Adrenal gland (tissue), 12 donors: ENCODE measurements around the gene PTPN7. TPM values are rescaled to one million over a fixed set of nuclear protein-coding genes. Genes with fewer than 3 reads are reported as not detected.
A peak's percentile ranks its signal among the peaks of the same experiment; 100 is the strongest.

Source experiments
- DNase-seq, 7 donors: peaks; one replicate each; pipeline ENCODE4 v3.0.0-alpha.2; 2019 to 2020
- H3K27ac ChIP-seq, 5 donors: fragments of 200-600 bp; sonication (generic) in 4 of 5; 1 replicate in 3 of 5; 2 replicates in 2 of 5; pipeline versions ENCODE4 v1.5.1 to v1.8.0; 2016 to 2020; ENCODE audit warnings: mild to moderate bottlenecking in 1 of 5
- H3K27me3 ChIP-seq: fragments of 200-600 bp; 2 replicates; pipeline ENCODE4 v1.8.0; 2021
- H3K36me3 ChIP-seq, 2 donors: fragments of 200-600 bp; replicated peaks in 1 of 2; 1 replicate in 1 of 2; 2 replicates in 1 of 2; pipeline versions ENCODE4 v1.5.1 to v1.8.0; 2018 to 2022
- H3K4me1 ChIP-seq, 2 donors: fragments of 200-600 bp; replicated peaks in 1 of 2; 1 replicate in 1 of 2; 2 replicates in 1 of 2; pipeline versions ENCODE4 v1.5.1 to v1.8.0; 2018 to 2021
- H3K4me3 ChIP-seq, 4 donors: fragments of 200-600 bp; sonication (generic) in 3 of 4; one replicate each; pipeline ENCODE4 v1.5.1; 2016 to 2018
- H3K9me3 ChIP-seq, 3 donors: fragments of 200-600 bp; sonication (generic) in 1 of 3; replicated peaks in 1 of 3; 1 replicate in 2 of 3; 2 replicates in 1 of 3; pipeline versions ENCODE4 v1.5.1 to v1.8.0; 2016 to 2021
- POLR2A ChIP-seq, 2 donors: fragments of 450-650 bp; IDR thresholded peaks; one replicate each; pipeline ENCODE4 v1.6.1; 2017; ENCODE audit warnings: antibody characterized with exemption in 2 of 2, mild to moderate bottlenecking in 2 of 2, moderate library complexity in 1 of 2
- WGBS, 4 donors: extraction: QIAGEN DNeasy Blood & Tissue Kit in 2 of 4; methylation state at CpG; one replicate each; pipeline versions ENCODE4 v1.1.5 to v1.1.7; 2013 to 2017; 5-methylcytosine and 5-hydroxymethylcytosine counted together
- intact Hi-C, 2 donors: fragments of 100-400 bp; cut with DNase I; formaldehyde crosslinking; loops; one replicate each; pipeline versions ENCODE4 v1.14.1 to v1.15.0; 2022 to 2023
- polyA plus RNA-seq, 3 donors: library from polyadenylated mRNA; stranded (reverse); fragments of 200-250 nt in 2 of 3; fragments of 350-450 nt in 1 of 3; fragmentation: Illumina TruSeq in 1 of 3; extraction: RNeasy Lipid Tissue Mini Kit (QIAGEN cat#74804) in 1 of 3; gene quantifications; one replicate each; pipeline ENCODE4 v1.2.3, GENCODE V29; 2013 to 2014
- total RNA-seq, 9 donors: library from RNA; depleted of rRNA in 4 of 9; stranded (reverse); fragments of >200 nt in 4 of 9; fragments of 120-200 nt in 1 of 9; fragmentation: NEBNext Ultra II Directional in 1 of 9; extraction: Animal tissue kit (Norgen Biotek cat#: 25700) in 1 of 9; gene quantifications; one replicate each; pipeline versions ENCODE4 v1.1.0 to v1.2.4, GENCODE V29; 2013 to 2023
- TF ChIP-seq, protein P1 (sequence below), 6 experiments: fragments of 450-650 bp in 4 of 6; fragments of 200-600 bp in 2 of 6; sonication (generic) in 1 of 6; IDR thresholded peaks; 1 replicate in 5 of 6; 2 replicates in 1 of 6; pipeline versions ENCODE4 v1.5.1 to v1.8.0; 2016 to 2021; ENCODE audit warnings: antibody characterized with exemption in 6 of 6, mild to moderate bottlenecking in 2 of 6, moderate library complexity in 1 of 6
- donor health status: healthy with polysubstance abuse.
- donor health status: Bipolar disorder and iron deficiency.
- donor health status: DM: yes; HTN: yes; CAD: no.
- donor health status: DM: no; HTN: no; CAD: no.
- donor health status: DM: no; HTN: no; CAD: no.
- donor health status: DM: yes; HTN: yes; CAD: no.

Gene PTPN7
- total and polyA plus RNA-seq, 12 donors, result 2.5 to 45.4 (median 17.1) TPM

DNA sequence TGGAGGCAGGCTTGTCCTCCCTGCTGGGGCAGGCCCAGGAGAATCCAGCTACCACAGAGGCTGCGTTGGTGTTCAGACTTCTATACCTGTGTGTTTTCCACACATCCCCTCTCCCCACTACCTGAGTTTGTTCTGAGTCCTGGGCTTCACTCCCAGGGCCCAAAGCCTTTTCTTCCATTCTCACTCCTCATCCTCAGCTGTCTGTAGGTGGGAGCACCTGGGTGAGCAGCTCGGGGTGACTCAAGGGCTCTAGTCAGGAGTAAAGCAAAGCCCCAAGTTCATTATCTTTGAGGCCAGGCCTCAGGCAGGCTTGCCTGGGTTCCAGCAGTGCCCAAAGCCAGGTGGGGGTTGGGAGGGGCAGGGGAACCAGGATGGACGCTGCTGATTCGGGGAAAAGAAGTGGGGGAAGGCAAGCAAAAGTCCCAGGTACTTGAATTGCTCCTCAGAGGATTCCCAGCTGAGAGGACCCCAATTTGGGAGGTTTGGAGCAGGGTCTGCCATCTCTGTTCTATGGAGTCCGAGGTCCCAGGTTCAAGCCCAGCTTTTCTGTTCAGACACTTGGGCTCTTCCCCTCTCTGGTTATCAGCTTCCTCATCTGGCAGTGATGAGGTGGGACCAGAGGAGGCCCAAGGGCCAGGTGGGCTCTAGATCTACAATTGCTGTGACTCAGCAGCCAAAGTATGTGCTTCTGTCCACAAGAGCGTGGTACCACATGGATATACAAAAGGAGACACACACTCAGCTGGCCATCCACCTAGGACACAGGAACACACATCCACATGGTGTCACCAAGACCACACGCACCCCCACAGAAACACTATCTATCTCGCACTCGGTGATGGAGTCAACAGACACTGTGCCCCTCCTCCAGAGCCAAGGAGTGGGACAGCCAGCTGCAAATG is 5.8 kb upstream of the PTPN7 start:
- Histone ChIP-seq H3K27ac (no peak overlapping the region), H3K9me3 (no peaks in the 10 kb centered on the region), H3K27me3 (no peaks in the 10 kb centered on the region), H3K36me3 (no peaks in the 10 kb centered on the region), H3K4me3 (no peak overlapping the region), H3K4me1 (no peaks in the 10 kb centered on the region)
- intact Hi-C loops, result no loop called here
- WGBS, 4 donors, result 82 to 97% (median 91%) methylated on average over 7 to 9 of the region's 9 CpGs
- no peak for DNase-seq
- TF ChIP-seq, protein P1, sequence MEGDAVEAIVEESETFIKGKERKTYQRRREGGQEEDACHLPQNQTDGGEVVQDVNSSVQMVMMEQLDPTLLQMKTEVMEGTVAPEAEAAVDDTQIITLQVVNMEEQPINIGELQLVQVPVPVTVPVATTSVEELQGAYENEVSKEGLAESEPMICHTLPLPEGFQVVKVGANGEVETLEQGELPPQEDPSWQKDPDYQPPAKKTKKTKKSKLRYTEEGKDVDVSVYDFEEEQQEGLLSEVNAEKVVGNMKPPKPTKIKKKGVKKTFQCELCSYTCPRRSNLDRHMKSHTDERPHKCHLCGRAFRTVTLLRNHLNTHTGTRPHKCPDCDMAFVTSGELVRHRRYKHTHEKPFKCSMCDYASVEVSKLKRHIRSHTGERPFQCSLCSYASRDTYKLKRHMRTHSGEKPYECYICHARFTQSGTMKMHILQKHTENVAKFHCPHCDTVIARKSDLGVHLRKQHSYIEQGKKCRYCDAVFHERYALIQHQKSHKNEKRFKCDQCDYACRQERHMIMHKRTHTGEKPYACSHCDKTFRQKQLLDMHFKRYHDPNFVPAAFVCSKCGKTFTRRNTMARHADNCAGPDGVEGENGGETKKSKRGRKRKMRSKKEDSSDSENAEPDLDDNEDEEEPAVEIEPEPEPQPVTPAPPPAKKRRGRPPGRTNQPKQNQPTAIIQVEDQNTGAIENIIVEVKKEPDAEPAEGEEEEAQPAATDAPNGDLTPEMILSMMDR (IDR thresholded peaks at IDR 0.05), result no peak
- TF ChIP-seq POLR2A (IDR thresholded peaks at IDR 0.05), result no peak

DNA sequence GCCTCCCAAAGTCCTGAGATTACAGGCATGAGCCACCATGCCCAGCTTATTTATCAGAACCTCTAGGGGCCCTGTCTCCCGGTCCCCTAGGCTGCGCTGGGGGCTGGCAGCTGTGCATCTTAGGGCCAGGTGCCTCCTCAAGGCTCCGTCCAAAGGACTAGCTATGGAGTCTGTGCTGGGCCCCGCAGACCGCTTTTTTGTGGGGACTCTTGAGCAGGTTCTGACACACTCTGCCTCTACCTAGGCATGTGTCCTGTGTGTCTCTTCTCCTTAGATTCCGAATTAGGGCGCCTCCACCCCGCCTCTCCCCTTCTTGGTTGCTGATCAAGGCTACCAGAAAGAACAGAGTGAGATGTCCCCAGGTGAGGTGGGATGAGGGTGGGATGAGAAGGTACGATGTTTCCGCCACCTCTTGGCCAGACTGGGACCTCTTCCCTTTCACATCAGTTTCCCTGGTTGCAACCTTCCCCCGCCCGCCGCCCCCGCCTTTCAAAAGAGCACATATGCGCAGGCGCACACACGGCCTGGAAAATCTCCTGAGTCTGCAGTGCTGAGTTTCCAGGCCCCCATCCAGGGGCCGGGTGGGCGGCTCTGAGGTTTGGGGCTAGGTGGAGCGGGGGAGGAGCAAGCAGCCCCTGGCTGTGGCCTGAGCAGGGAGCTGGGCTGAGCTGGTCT is 5.0 kb upstream of the PTPN7 start:
- no peak overlapping the region for H3K27ac ChIP-seq
- WGBS, 4 donors, result 84 to 89% (median 88%) methylated on average over 16 to 20 of the region's 20 CpGs
- H3K27me3 ChIP-seq, result no peaks in the 10 kb centered on the region
- TF ChIP-seq, protein P1 (IDR thresholded peaks at IDR 0.05), result no peak
- TF ChIP-seq POLR2A (IDR thresholded peaks at IDR 0.05), result no peak
- no peak overlapping the region for H3K4me3 ChIP-seq
- peaks cover 0 to under 1% of the 10 kb centered on the region in 2 donors for H3K4me1 ChIP-seq
- no peaks in the 10 kb centered on the region for H3K36me3 ChIP-seq
- intact Hi-C loops, result no loop called here
- H3K9me3 ChIP-seq, result no peaks in the 10 kb centered on the region
- DNase-seq, result no peak

DNA sequence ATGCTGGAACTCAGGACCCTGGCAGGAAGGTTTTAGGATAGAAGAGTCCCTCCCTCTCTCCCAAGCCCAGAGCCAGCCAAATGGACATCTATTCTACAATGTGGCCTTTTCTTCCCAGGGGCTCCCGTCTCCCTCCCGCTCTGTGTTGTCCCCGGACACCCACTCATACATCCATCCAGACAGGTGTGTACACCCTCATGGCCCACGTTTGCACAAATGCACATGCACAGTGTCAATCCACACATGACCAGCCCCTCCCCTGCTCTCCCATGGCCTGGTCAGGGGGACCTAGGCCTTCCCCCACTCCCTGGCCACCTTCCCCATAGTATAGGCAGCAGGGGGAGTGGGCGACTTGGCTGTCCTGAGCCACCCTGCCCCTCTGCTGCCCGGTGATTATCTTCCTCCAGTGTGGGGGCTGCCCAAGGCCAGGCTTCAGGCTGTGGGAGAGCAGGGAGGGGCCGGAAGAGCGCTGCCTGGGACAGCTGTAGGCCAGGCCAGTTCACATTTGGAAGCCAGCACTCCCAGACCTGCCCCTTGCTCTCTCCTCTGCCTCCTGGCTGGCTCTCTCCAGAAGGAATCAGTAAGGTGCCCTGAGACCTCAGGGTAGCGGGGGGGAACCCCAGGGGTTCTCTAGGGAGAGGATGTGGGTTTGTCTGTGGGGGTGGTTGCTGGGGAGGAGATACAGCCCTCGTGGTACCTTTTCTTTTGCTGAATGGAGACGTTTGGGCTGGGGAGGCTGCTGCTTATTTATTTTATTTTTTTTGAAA is 4.1 kb upstream of the PTPN7 start:
- Histone ChIP-seq H3K27me3 (no peaks in the 10 kb centered on the region), H3K27ac (peak overlapping the region in 2 of 5 donors; percentile 52 to 53), H3K36me3 (no peaks in the 10 kb centered on the region), H3K4me3 (no peak overlapping the region), H3K9me3 (no peaks in the 10 kb centered on the region), H3K4me1 (peaks cover 0 to 4% of the 10 kb centered on the region in 2 donors)
- DNase-seq, result no peak
- intact Hi-C loops, result no loop called here
- TF ChIP-seq, protein P1 (IDR thresholded peaks at IDR 0.05), result no peak
- no peak for TF ChIP-seq POLR2A (IDR thresholded peaks at IDR 0.05)
- WGBS, 4 donors, result 53 to 78% (median 63%) methylated on average over 5 to 11 of the region's 11 CpGs
